Measurements from ENCODE around the gene ABCB1.

DNA sequence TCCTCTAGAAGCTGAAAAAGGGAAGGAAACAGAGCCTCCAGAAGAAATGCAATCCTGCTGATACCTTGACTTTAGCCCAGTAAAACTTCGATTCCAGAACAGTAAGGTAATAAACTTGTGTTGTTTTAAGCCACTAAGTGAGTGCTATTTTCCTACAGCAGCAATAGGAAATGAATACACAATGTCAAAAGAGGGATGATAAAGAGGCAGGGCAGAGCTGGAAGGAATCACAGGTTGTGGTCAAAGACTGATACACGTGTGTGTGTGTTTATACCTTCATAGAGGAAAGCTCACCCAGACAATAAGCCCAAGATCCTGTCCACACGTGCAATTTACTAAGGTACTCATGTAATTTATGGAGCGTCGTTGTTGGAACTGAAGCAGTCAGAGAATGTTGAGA is 9.5 kb downstream of the ABCB1 start:
- TF ChIP-seq JUND (IDR thresholded peaks at IDR 0.05; ENCODE audit: low read length) (no peak), BACH1 (IDR thresholded peaks at IDR 0.05; ENCODE audit: low read length) (no peak), BCL11A (IDR thresholded peaks at IDR 0.05; ENCODE audit: low read depth in 2 of 2, low read length in 2 of 2) (no peak)
